Measurements from ENCODE around the gene SNX24.

The SNX24 gene

DNA sequence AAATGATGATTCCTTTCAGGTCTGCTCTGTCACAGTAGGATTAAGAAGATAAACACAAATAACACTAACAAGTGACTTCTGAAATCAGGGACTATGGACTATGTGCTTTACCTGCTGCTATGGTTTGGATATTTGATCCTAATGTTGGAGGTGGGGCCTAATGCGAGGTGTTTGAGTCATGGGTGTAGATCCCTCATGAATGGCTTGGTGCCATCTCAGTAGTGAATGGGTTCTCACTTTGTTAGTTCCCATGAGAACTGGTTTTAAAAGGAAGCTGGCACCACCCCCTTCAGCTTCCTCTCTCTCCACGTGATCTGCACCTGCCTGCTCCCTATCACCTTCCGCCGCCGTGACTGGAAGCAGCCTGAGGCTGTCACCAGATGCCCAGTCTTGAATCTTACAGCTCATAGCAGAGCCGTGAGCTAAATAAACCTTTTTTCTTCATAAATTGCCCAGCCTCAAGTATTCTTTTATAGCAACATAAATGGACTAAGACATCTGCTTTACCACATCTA is 187.8 kb downstream of the SNX24 start:
- DNase-seq: no peak

DNA sequence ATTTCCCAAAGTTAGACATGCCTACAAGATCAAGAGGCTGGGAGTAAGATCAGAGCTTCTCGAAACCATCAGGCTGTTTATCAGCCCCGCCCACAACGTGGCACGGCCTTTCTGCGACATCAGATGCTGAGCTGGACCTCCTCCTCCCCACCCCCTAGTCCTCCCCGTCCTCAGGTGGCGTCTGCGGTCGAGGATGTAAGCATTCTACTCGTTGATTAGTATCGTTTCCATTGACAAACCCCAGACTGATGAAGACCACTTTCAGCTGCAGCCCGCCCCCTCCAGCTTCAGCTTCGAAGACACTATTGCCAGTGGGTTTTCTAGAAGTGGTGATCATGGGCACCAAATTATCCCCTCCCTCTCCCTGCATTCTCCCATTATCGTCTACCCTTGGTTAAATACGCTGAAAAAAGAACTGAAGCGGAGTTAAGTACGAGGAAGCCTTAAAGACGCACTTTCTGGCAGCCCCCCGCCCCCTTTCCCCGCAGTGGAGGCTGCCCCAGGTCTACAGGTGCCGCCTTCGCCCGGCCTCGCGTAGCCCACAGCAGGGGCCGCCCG is 190.0 kb downstream of the SNX24 start:
- DNase-seq: no peak

DNA sequence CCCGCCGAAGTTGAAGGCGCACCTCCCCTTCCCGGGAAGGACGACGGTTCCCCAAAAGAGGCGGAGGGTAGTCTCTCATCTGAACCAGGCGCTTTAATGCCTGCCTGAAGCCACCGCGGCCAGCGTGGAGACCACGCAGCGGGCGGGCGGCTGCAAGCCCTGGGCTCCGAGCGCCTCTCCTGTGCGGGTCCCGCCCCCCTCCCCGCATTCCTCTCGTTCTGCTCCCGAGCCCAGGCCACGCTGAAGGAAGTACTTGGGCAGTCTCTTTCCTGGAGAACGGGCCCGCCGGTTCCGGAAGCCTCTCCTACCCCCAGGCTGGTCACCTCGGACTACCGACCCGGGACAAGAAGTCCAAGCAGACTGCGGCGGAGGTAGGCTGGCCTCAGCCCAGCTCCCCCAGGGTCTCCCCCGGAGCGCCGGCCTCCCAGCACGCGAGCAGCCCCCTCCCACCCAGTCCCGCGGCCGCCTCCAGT is 190.5 kb downstream of the SNX24 start:
- DNase-seq: no peak

DNA sequence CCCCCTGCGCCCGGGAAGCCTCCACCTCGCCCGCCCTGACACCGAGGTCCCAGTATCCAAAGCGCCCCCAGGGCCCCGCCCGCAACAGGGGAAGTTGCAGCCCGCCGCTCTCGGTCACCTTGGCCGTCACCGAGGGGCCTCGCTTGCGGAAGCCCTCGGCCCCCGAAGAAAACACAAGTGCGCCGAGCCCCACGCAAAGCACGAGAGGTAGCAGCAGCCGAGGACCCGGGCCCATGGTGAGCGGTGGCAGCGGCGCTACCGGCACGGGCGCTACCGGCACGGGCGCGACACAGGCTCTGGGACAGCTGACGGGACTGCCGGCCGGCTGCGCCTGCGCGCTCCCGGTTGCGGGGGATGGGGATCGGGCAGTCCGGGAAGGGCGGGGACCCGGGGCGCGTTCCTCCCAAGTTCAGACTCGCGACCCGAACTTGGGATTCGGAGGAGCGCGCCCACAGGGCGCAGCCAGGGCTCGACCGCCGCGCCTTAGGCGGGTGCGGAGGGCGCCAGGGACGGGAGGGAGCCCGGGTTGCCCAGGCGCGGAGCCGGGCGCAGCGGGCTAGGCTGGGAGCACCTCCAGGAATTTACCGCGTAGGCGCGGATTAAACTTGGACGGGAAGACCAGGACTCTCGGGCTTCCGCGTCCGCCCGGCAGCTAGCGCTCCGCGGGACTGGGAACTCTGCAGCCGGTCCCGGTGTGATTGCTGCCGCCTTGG is 191.1 kb downstream of the SNX24 start, which contains the start of gene PPIC:
Gene PPIC (minus strand): TSS at position 335 of the 713 bp plus-strand sequence. CDS start 100 bp downstream, at position 235.
- no peak for DNase-seq

DNA sequence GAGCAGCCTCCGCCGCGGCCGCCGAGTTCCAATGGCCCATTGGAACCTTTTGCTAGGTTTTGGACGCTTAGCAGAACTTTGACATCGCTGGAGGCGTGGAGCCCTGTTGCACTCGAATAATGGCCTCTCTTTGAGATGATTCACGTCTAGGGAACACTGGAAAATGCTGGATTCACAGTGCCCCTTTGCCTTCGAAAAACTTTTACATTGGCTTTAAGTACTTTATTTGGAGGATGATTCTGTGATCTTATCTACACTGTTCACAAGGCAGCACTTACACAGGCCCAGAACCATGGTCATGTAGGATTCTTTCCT is 191.6 kb downstream of the SNX24 start:
- no peak for DNase-seq

DNA sequence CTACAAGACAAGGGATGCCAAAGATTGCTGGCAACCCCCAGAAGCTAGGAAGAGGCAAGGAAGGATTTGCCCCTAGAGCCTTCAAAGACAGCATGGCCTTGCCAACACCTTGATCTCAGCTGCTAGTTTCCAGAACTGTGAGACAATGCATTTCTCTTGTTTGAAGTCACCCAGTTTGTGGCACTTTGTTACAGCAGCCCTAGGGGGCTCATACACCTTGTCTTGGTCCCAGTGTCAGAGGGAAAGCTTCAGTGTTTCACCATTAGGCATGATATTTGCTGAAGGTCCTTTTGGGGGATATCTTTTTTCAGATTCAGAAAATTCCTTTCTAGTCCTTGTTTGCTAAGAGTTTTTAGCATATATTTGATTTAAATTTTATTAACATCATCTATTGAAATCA is 194.3 kb downstream of the SNX24 start:
- DNase-seq: no peak

DNA sequence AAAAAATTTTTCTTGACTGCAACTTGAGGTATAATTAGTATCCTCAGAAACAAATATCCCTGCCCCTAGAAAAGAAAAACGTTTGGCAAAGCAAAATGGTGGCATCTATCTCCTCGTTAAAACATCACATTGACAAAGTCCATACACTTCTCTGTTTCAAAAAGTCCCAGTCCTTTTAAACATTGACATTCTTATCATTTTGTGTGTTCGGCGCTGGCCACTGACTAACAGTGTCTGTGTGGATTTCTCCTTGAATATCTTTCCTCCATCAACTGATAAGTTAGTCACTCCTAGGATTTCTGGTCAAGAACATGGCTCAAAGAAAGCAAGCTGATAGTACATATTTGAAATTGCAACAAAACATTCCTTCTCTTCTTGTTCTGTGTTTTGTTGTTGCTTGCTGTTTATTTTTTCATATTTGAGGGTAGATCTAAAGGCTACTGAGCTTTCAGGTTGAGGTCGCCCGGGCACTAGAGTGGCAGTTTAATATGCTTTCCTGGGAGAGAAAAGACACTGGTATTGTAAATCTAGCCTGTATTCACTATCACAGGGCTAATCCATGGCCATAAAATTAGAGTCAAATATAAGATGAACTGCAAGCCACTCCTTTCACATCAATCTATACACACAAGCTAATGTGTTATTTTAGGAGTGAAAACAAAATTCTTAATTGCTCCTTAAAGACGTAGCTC is 199.7 kb downstream of the SNX24 start:
- no peak for DNase-seq

DNA sequence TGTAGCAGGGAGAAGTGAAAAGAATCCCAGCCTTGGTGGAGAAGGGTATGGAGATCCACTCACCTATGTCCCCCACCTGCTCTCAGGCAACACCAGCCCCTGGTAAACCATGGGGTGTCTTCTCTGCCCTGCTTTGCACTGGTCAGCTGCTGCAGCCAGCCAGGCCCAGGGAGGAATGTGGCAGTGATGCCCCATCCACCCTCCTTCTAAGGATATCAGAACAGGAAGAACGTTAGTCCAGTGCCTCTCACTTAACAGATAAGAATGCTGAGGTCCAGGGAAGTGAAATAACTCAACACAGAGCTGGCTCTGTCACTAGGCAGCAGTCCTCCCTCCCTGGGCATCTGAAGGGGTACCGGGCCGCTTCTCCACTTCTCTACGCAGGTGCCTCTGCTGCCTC is 200.8 kb downstream of the SNX24 start:
- no peak for DNase-seq

DNA sequence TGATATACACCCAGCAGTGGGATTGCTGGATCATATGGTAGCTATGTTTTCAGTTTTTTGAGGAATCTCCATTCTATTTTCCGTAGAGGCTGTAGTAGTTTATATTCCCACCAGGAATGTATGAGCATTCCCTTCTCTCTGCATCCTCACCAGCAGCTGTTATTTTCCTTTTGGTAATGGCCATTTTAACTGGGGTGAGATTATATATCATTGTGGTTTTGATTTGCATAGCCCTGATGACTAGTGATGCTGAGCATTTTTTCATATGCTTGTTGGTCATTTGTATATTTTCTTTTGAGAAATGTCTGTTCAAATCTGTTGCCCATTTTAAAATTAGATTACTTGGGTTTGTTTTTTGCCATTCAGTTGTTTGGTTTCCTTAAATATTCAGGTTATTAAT is 202.3 kb downstream of the SNX24 start:
- no peak for DNase-seq

DNA sequence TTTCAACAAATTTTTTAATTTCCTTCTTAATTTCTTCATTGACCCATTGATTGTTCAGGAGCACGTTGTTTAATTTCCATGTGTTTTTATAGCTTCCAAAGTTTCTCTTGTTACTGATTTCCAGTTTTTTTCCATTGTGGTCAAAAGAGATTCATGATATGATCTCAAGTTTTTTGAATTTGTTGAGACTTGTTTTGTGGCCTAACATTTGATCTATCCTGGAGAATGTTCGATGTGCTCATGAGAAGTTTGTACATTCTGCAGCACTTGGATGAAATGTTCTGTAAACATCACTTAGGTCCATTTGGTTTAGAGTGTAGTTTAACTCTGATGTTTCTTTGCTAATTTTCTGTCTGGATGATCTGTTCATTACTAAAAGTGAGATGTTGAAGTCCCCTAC is 205.8 kb downstream of the SNX24 start:
- no peak for DNase-seq

All from activated CD4-positive, alpha-beta T cell treated with anti-CD3 and anti-CD28 coated beads for 4 hours (primary cell).